GM12892 (cell line): ENCODE measurements around the gene XRCC3.

Experiments
- POLR2A ChIP-seq: IDR thresholded peaks from 2 replicates; pipeline ENCODE4 v1.6.1; 2011; ENCODE audit warnings: low read depth, low read length, control low read depth
- POLR2AphosphoS5 ChIP-seq: IDR thresholded peaks from 2 replicates; pipeline ENCODE4 v1.6.1; 2011; ENCODE audit warnings: low read depth, low read length, control low read depth

- TF ChIP-seq POLR2A (no peak), POLR2AphosphoS5 (no peak)
These were observed 65.0 kb downstream of the XRCC3 start for GRCh38 chr14:103650213-103650612.
